ENCODE data around the gene PRDM16. TPM values are rescaled to one million over a fixed set of nuclear protein-coding genes. Genes with fewer than 3 reads are reported as not detected.

PRDM16 gene
- total RNA-seq, 1 donor from 2014 or later, result 0.43 TPM

DNA sequence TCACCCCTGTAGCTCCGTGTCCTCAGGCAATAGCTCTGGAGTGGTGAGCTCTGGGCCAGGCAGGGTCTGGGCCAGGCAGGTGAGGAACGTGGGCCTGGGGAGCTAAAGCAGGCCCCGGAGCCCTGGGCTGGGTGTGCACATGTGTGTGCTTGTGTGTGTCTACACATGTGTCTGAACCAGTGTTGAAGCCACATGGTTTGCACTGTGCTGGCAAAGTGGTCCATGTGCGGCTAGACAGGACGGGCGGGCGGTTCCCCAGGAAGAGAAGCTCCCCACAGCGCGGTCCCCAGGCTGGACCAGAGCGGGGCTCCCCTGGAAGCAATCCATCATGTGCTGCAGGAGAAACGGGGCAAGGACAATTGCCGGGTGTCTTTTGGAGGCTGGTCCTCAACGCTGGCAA lies 84.2 kb downstream of the PRDM16 start:
- Histone ChIP-seq H3K9ac (ENCODE audit: low read length) (no peak overlapping the region), H3K27me3 (ENCODE audit: insufficient read depth, low read length) (no peaks in the 10 kb centered on the region), H3K79me2 (ENCODE audit: insufficient read depth, low read length) (peaks cover 4% of the 10 kb centered on the region), H3K36me3 (ENCODE audit: insufficient read depth, low read length) (no peaks in the 10 kb centered on the region), H3K27ac (ENCODE audit: low read depth, low read length) (no peak overlapping the region), H3K4me3 (ENCODE audit: insufficient read depth, low read depth, low read length) (no peak overlapping the region), H2AFZ (ENCODE audit: low read depth, low read length) (no peak overlapping the region), H3K4me1 (ENCODE audit: insufficient read depth, low read length) (peaks cover 4% of the 10 kb centered on the region), H4K20me1 (ENCODE audit: insufficient read depth, low read length) (peaks cover 41% of the 10 kb centered on the region), H3K9me3 (ENCODE audit: insufficient read depth, low read depth, low read length) (no peaks in the 10 kb centered on the region), H3K4me2 (ENCODE audit: low read length) (no peak overlapping the region)
- H3K9me3 Mint-ChIP-seq (ENCODE audit: unreplicated experiment), result no peaks in the 10 kb centered on the region
- no peak for FAIRE-seq
- H3K4me1 Mint-ChIP-seq (ENCODE audit: low read depth, unreplicated experiment), result no peaks in the 10 kb centered on the region
- H3K27me3 Mint-ChIP-seq (ENCODE audit: low read depth, unreplicated experiment), result peaks cover 50% of the 10 kb centered on the region
- DNase-seq (ENCODE audit: low read depth), result no peak
- no peaks in the 10 kb centered on the region for H3K36me3 Mint-ChIP-seq (ENCODE audit: low read depth, unreplicated experiment)
- TF ChIP-seq, protein P1, sequence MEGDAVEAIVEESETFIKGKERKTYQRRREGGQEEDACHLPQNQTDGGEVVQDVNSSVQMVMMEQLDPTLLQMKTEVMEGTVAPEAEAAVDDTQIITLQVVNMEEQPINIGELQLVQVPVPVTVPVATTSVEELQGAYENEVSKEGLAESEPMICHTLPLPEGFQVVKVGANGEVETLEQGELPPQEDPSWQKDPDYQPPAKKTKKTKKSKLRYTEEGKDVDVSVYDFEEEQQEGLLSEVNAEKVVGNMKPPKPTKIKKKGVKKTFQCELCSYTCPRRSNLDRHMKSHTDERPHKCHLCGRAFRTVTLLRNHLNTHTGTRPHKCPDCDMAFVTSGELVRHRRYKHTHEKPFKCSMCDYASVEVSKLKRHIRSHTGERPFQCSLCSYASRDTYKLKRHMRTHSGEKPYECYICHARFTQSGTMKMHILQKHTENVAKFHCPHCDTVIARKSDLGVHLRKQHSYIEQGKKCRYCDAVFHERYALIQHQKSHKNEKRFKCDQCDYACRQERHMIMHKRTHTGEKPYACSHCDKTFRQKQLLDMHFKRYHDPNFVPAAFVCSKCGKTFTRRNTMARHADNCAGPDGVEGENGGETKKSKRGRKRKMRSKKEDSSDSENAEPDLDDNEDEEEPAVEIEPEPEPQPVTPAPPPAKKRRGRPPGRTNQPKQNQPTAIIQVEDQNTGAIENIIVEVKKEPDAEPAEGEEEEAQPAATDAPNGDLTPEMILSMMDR (IDR thresholded peaks at IDR 0.05; ENCODE audit: insufficient read depth, low read depth, low read length), result no peak
- TF ChIP-seq EZH2 (IDR thresholded peaks at IDR 0.05; ENCODE audit: insufficient read depth, low read length), result no peak
- H3K27ac Mint-ChIP-seq (ENCODE audit: unreplicated experiment), result no peak overlapping the region
- no peak overlapping the region for H3K4me3 Mint-ChIP-seq (ENCODE audit: unreplicated experiment)

DNA sequence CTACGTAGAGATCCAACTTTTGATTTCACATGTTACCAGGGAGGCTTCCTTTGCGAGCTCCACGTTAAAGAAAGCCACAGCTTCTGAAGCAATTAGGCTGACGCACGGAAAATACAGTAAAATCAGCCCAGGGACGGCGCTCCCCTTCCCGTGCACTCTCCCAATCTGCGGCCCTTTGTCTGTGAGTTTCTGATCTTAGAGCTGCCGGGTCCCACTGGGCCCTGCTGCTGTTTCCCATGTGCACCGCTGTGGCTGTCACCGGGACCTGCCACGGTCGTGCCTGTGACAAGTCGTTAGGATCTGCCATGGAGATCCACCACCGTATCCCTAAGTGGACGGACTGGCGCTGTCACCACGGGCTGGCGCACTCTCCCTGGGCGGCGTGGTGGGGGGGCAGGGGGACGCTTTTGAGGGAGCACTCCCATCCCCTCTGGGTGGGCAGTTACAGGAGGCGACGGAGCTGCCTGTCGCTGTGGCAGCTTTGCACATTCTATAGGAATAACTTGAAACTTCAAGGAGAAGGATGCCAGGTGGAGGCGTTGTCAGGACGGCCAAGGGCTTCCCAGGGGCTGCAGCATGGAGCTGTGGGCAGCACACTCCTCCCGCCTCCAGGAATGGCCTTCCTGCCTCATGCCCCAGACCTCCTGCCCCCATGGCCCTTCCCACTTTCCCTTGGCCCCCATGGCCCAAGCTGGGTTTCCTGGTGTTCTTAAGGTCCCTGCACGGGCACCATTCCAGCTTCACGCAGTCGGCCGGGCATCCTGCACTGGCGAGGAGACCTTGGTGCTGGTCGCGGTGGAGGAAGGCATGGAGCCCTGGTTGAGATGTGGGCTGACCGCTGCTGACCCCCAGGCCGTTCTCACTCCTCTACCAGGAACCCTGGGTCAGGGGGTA lies 85.1 kb downstream of the PRDM16 start:
- no peak overlapping the region for H3K4me3 Mint-ChIP-seq (ENCODE audit: unreplicated experiment)
- H3K27me3 ChIP-seq (ENCODE audit: insufficient read depth, low read length), result no peaks in the 10 kb centered on the region
- no peak overlapping the region for H3K27ac ChIP-seq (ENCODE audit: low read depth, low read length)
- no peak overlapping the region for H3K4me3 ChIP-seq (ENCODE audit: insufficient read depth, low read depth, low read length)
- H3K27ac Mint-ChIP-seq (ENCODE audit: unreplicated experiment), result no peak overlapping the region
- H3K36me3 ChIP-seq (ENCODE audit: insufficient read depth, low read length), result no peaks in the 10 kb centered on the region
- FAIRE-seq (no peak), DNase-seq (ENCODE audit: low read depth) (no peak)
- peaks cover 5% of the 10 kb centered on the region for H3K79me2 ChIP-seq (ENCODE audit: insufficient read depth, low read length)
- no peak overlapping the region for H3K9ac ChIP-seq (ENCODE audit: low read length)
- no peak overlapping the region for H2AFZ ChIP-seq (ENCODE audit: low read depth, low read length)
- H4K20me1 ChIP-seq (ENCODE audit: insufficient read depth, low read length), result peaks cover 41% of the 10 kb centered on the region
- no peaks in the 10 kb centered on the region for H3K4me1 Mint-ChIP-seq (ENCODE audit: low read depth, unreplicated experiment)
- H3K9me3 Mint-ChIP-seq (ENCODE audit: unreplicated experiment), result no peaks in the 10 kb centered on the region
- TF ChIP-seq, protein P1 (IDR thresholded peaks at IDR 0.05; ENCODE audit: insufficient read depth, low read depth, low read length), result no peak
- TF ChIP-seq EZH2 (IDR thresholded peaks at IDR 0.05; ENCODE audit: insufficient read depth, low read length), result no peak
- H3K4me2 ChIP-seq (ENCODE audit: low read length), result no peak overlapping the region
- H3K4me1 ChIP-seq (ENCODE audit: insufficient read depth, low read length), result peaks cover 4% of the 10 kb centered on the region
- H3K9me3 ChIP-seq (ENCODE audit: insufficient read depth, low read depth, low read length), result no peaks in the 10 kb centered on the region
- H3K27me3 Mint-ChIP-seq (ENCODE audit: low read depth, unreplicated experiment), result peaks cover 47% of the 10 kb centered on the region
- H3K36me3 Mint-ChIP-seq (ENCODE audit: low read depth, unreplicated experiment), result no peaks in the 10 kb centered on the region

Data from astrocyte (in vitro differentiated cells and primary cell).